IMR-90 (cell line): ENCODE results near the gene SEPTIN5. TPM values are rescaled to one million over a fixed set of nuclear protein-coding genes. Genes with fewer than 3 reads are reported as not detected.
A peak's percentile ranks its signal among the peaks of the same experiment; 100 is the strongest.

Experiments
- ATAC-seq: fragments of 200-7000 bp; cut with Tn5 transposase; 2 replicates; pipeline ENCODE4 v1.9.1; 2020; ENCODE audit warnings: low read depth, mild to moderate bottlenecking, moderate library complexity
- BruUV-seq: library from RNA; stranded (reverse); fragments of 400-500 nt; replicated peaks from 2 replicates; lab custom pipeline; 2021; lab: Mats Ljungman, UMichigan
- CTCF ChIA-PET: fragments of 300-600 bp; formaldehyde crosslinking; extraction: SDS; loops from one replicate; lab custom pipeline; 2021; ENCODE audit warnings: antibody characterized with exemption; lab: Yijun Ruan, JAX
- POLR2A ChIA-PET: fragments of 300-600 bp; sonication (Branson Sonifier 250); formaldehyde crosslinking; loops from one replicate; lab custom pipeline; 2022; ENCODE audit warnings: antibody characterized with exemption; ENCODE audit not compliant: unreplicated experiment; lab: Charles Lee
- DNase-seq: peaks from one replicate; pipeline ENCODE4 v3.0.0; 2013
- H2AFZ ChIP-seq: replicated peaks from 2 replicates; pipeline ENCODE3; 2013; ENCODE audit warnings: low read length, mild to moderate bottlenecking; ENCODE audit not compliant: poor library complexity
- H2AK5ac ChIP-seq: 2 replicates; pipeline ENCODE4 v1.6.1; 2013; ENCODE audit warnings: low read depth, low read length, inconsistent platforms
- H2AK9ac ChIP-seq: replicated peaks from 2 replicates; pipeline ENCODE3; 2013; ENCODE audit warnings: mild to moderate bottlenecking, low read depth, low read length, moderate library complexity; ENCODE audit not compliant: poor library complexity
- H2BK120ac ChIP-seq: 2 replicates; pipeline ENCODE4 v1.6.1; 2013; ENCODE audit warnings: low read depth, low read length, inconsistent platforms
- H2BK15ac ChIP-seq: 3 replicates; pipeline ENCODE4 v1.6.1; 2013; ENCODE audit warnings: low read depth, low read length, inconsistent platforms
- H2BK20ac ChIP-seq: 2 replicates; pipeline ENCODE4 v1.6.1; 2013; ENCODE audit warnings: low read depth, mild to moderate bottlenecking, inconsistent platforms, low read length, moderate library complexity
- H2BK5ac ChIP-seq: 2 replicates; pipeline ENCODE4 v1.6.1; 2013; ENCODE audit warnings: mild to moderate bottlenecking, low read depth, low read length, inconsistent platforms; ENCODE audit not compliant: poor library complexity, severe bottlenecking
- H3K14ac ChIP-seq: replicated peaks from 2 replicates; pipeline ENCODE4 v1.6.1; 2013; ENCODE audit warnings: low read depth, low read length, inconsistent platforms
- H3K18ac ChIP-seq: 2 replicates; pipeline ENCODE4 v1.6.1; 2013; ENCODE audit warnings: low read depth, low read length, control low read depth
- H3K23ac ChIP-seq: 2 replicates; pipeline ENCODE4 v1.6.1; 2013; ENCODE audit warnings: low read depth, low read length, inconsistent platforms
- H3K27ac ChIP-seq: 2 replicates; pipeline ENCODE4 v1.5.1; 2013; ENCODE audit warnings: mild to moderate bottlenecking, control low read depth, low read length; ENCODE audit not compliant: insufficient read depth
- H3K27me3 ChIP-seq: 2 replicates; pipeline ENCODE4 v1.6.1; 2013; ENCODE audit warnings: low read length; ENCODE audit not compliant: control insufficient read depth, insufficient read depth
- H3K36me3 ChIP-seq: 2 replicates; pipeline ENCODE4 v1.6.1; 2013; ENCODE audit warnings: low read length, mixed read lengths; ENCODE audit not compliant: control insufficient read depth, insufficient read depth
- H3K4ac ChIP-seq: 2 replicates; pipeline ENCODE4 v1.6.1; 2013; ENCODE audit warnings: low read depth, low read length, inconsistent platforms
- H3K4me1 ChIP-seq: 2 replicates; pipeline ENCODE4 v1.6.1; 2013; ENCODE audit warnings: low read length, mixed read lengths; ENCODE audit not compliant: control insufficient read depth, insufficient read depth
- H3K4me2 ChIP-seq: 2 replicates; pipeline ENCODE4 v1.6.1; 2013; ENCODE audit warnings: low read depth, mild to moderate bottlenecking, control low read depth, low read length, moderate library complexity
- H3K4me3 ChIP-seq: 2 replicates; pipeline ENCODE4 v1.5.1; 2013; ENCODE audit warnings: low read depth, mild to moderate bottlenecking, control low read depth, low read length, moderate library complexity; ENCODE audit not compliant: insufficient read depth
- H3K56ac ChIP-seq: 2 replicates; pipeline ENCODE4 v1.6.1; 2013; ENCODE audit warnings: low read length, inconsistent platforms; ENCODE audit not compliant: insufficient read depth; ENCODE audit errors: extremely low read depth
- H3K79me1 ChIP-seq, 2 experiments: 2 replicates each; pipeline ENCODE4 v1.6.1; 2013; ENCODE audit warnings: low read length in 2 of 2, inconsistent platforms in 1 of 2, low read depth in 1 of 2
- H3K9ac ChIP-seq: 2 replicates; pipeline ENCODE4 v1.6.1; 2013; ENCODE audit warnings: low read depth, low read length, control low read depth
- H3K9me1 ChIP-seq: 2 replicates; pipeline ENCODE4 v1.6.1; 2013; ENCODE audit warnings: low read length, inconsistent platforms; ENCODE audit not compliant: insufficient read depth
- H3K9me3 ChIP-seq: 2 replicates; pipeline ENCODE4 v1.6.1; 2013; ENCODE audit warnings: low read length; ENCODE audit not compliant: control insufficient read depth, insufficient read depth
- H4K20me1 ChIP-seq: 2 replicates; pipeline ENCODE4 v1.6.1; 2013; ENCODE audit warnings: low read length, inconsistent platforms; ENCODE audit not compliant: insufficient read depth
- H4K5ac ChIP-seq: 2 replicates; pipeline ENCODE4 v1.6.1; 2013; ENCODE audit warnings: mild to moderate bottlenecking, low read depth, low read length, control low read depth
- H4K8ac ChIP-seq, 2 experiments: 2 replicates each; pipeline ENCODE4 v1.6.1; 2013; ENCODE audit warnings: low read depth in 2 of 2, low read length in 2 of 2, control low read depth in 1 of 2, inconsistent platforms in 1 of 2
- H4K91ac ChIP-seq: 2 replicates; pipeline ENCODE4 v1.6.1; 2013; ENCODE audit warnings: low read depth, low read length, inconsistent platforms; ENCODE audit not compliant: insufficient read depth
- BHLHE40 ChIP-seq: fragments of 150-350 bp; IDR thresholded peaks from 2 replicates; pipeline ENCODE4 v1.6.1; 2016; ENCODE audit warnings: mild to moderate bottlenecking, low read depth, low read length
- CEBPB ChIP-seq: IDR thresholded peaks from 2 replicates; pipeline ENCODE4 v1.6.1; 2012; ENCODE audit warnings: low read depth, low read length, improper control_type of control experiment
- FOS ChIP-seq: fragments of 150-350 bp; IDR thresholded peaks from 2 replicates; pipeline ENCODE4 v1.6.1; 2016; ENCODE audit warnings: low read depth, low read length
- MAFK ChIP-seq: IDR thresholded peaks from 2 replicates; pipeline ENCODE4 v1.6.1; 2012; ENCODE audit warnings: low read depth, low read length, improper control_type of control experiment
- MAZ ChIP-seq: IDR thresholded peaks from 2 replicates; pipeline ENCODE4 v1.6.1; 2012; ENCODE audit warnings: low read depth, mild to moderate bottlenecking, low read length, improper control_type of control experiment, moderate library complexity, borderline replicate concordance
- MXI1 ChIP-seq: IDR thresholded peaks from 2 replicates; pipeline ENCODE4 v1.6.1; 2012; ENCODE audit warnings: low read depth, mild to moderate bottlenecking, low read length, moderate library complexity, borderline replicate concordance
- NFE2L2 ChIP-seq: fragments of 150-350 bp; IDR thresholded peaks from 2 replicates; pipeline ENCODE4 v1.6.1; 2016; ENCODE audit warnings: low read depth, mild to moderate bottlenecking, low read length
- POLR2A ChIP-seq: IDR thresholded peaks from 2 replicates; pipeline ENCODE4 v1.6.1; 2012; ENCODE audit warnings: mild to moderate bottlenecking, low read depth, low read length
- RAD21 ChIP-seq: IDR thresholded peaks from 2 replicates; pipeline ENCODE4 v1.6.1; 2012; ENCODE audit warnings: low read length, improper control_type of control experiment
- RCOR1 ChIP-seq: IDR thresholded peaks from 2 replicates; pipeline ENCODE4 v1.6.1; 2012; ENCODE audit warnings: mild to moderate bottlenecking, low read length, improper control_type of control experiment; ENCODE audit not compliant: insufficient replicate concordance
- SMC3 ChIP-seq: fragments of 150-350 bp; IDR thresholded peaks from 2 replicates; pipeline ENCODE4 v1.6.1; 2016; ENCODE audit warnings: low read depth, mild to moderate bottlenecking, antibody characterized with exemption, low read length, moderate library complexity
- WGBS, 2 experiments: methylation state at CpG; one replicate each; pipeline versions ENCODE4 v1.1.5 to v1.1.7; 2013; ENCODE audit warnings: missing lambda C conversion rate in 2 of 2; ENCODE audit not compliant: insufficient read length in 1 of 2; ENCODE audit errors: extremely low coverage in 2 of 2; 5-methylcytosine and 5-hydroxymethylcytosine counted together
- dilution Hi-C: fragments of 300-500 bp; cut with HindIII; formaldehyde crosslinking; loops from one replicate; pipeline ENCODE4 v1.14.3; 2018; ENCODE audit warnings: low sequenced_read_pairs; ENCODE audit not compliant: unreplicated experiment
- in situ Hi-C: fragments of 300-500 bp; cut with MboI; formaldehyde crosslinking; loops from 3 replicates; pipeline ENCODE4 v1.14.3; 2019; ENCODE audit warnings: low sequenced_read_pairs, inconsistent platforms, mixed read lengths
- intact Hi-C: fragments of 100-400 bp; cut with micrococcal nuclease; formaldehyde crosslinking; loops from 2 replicates; pipeline ENCODE4 v1.10.0; 2022
- polyA plus RNA-seq, 3 experiments: library from polyadenylated mRNA; depleted of rRNA; stranded (reverse); fragments of >200 nt; gene quantifications; 2 replicates each; pipeline ENCODE4 v1.2.3, GENCODE V29; 2012; ENCODE audit warnings: low replicate concordance in 1 of 3
- total RNA-seq: library from RNA; depleted of rRNA; stranded (reverse); fragments of >200 nt; gene quantifications from 2 replicates; pipeline ENCODE4 v1.2.3, GENCODE V29; 2012
- TF ChIP-seq, protein P1 (sequence below): conservative IDR thresholded peaks from 2 replicates; pipeline ENCODE4 v1.5.1; 2012; ENCODE audit warnings: mild to moderate bottlenecking, low read depth, low read length, improper control_type of control experiment
- TF ChIP-seq, protein P2 (sequence below): fragments of 150-350 bp; IDR thresholded peaks from 2 replicates; pipeline ENCODE4 v1.6.1; 2016; ENCODE audit warnings: low read depth, mild to moderate bottlenecking, low read length, moderate library complexity, borderline replicate concordance
- TF ChIP-seq, protein P3 (sequence below): fragments of 150-350 bp; IDR thresholded peaks from 2 replicates; pipeline ENCODE4 v1.6.1; 2017; ENCODE audit warnings: mild to moderate bottlenecking, antibody characterized with exemption, low read length, low read depth

SEPTIN5 gene
- total and polyA plus RNA-seq, 2 of the 4 experiments (the other 2 are of a cell fraction) = 16.8 to 20.7 TPM

DNA sequence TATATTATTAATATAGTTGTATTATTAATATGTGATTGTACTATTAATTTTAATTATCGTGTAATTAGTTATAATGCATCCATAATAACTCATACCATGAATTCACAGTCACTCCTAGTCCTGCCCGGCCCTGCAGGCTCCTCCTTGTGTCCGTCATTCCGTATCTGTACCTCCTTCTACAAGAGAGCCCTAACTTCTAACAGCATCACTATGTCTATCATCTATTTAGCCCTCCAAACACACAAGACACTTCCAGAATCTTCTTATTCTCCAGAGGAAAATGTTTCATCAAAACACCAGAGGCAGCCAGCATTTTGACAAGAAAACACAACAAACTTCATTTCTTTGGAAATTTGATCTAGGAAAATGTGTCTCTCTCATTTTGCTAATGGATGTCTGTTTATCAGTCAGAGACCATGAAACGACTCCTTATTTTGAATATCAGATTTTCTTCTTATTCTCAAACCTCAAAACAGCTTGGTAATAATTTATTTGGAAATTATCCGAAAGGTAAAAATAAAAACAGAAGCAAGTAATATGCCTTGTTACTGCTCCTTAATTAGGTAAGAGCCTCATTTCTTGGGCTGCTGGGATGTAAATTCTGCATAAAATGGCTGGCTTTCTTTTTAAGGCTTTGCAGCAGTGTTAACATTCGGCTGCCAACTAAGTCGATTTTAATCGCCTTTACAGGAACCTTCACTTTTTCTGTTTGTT is 23.1 kb upstream of the SEPTIN5 start:
- Histone ChIP-seq H3K4me2 (peak overlapping the region; percentile 37), H3K14ac (0 out of 2 replicates have a peak overlapping the region, but pooled peaks have one; percentile 35), H3K27me3 (peaks cover 28% of the 10 kb centered on the region), H4K91ac (no peak overlapping the region), H2AFZ (peak overlapping the region; percentile 91), H3K4ac (0 out of 2 replicates have a peak overlapping the region, but pooled peaks have one; percentile 15), H3K79me1 (no peaks in the 10 kb centered on the region), H3K9me1 (no peaks in the 10 kb centered on the region; the same call in 1 of the 2 replicates), H2AK5ac (no peak overlapping the region), H3K4me3 (peak overlapping the region; percentile 1; the same call in 1 of the 2 replicates), H2AK9ac (no peak overlapping the region), H3K56ac (0 out of 2 replicates have a peak overlapping the region, but pooled peaks have one; percentile 0), H3K9ac (peak overlapping the region; percentile 24; the same call in 1 of the 2 replicates), H2BK20ac (no peak overlapping the region), H2BK120ac (peak overlapping the region; percentile 59; the same call in 1 of the 2 replicates), H2BK15ac (no peak overlapping the region), H4K8ac (peak overlapping the region in 1 of 2 experiments; percentile 50; a peak in 1 of 4 replicates), H4K5ac (no peak overlapping the region), H3K9me3 (no peaks in the 10 kb centered on the region; the same call in 1 of the 2 replicates), H3K27ac (no peak overlapping the region), H3K36me3 (no peaks in the 10 kb centered on the region), H3K18ac (no peak overlapping the region), H4K20me1 (no peaks in the 10 kb centered on the region), H3K23ac (0 out of 2 replicates have a peak overlapping the region, but pooled peaks have one; percentile 23), H2BK5ac (no peak overlapping the region), H3K4me1 (no peaks in the 10 kb centered on the region; the same call in 1 of the 2 replicates)
- in situ Hi-C loops = no loop called here
- no TSS peak for BruUV-seq
- ChIA-PET POLR2A (no interaction called here), CTCF (no interaction called here)
- DNase-seq = no peak
- intact Hi-C loops = no loop called here
- dilution Hi-C loops = no loop called here
- 41% methylated on average over 6 of the region's 9 CpGs; no CpG with 5 or more reads in 1 of the 2 experiments for WGBS, 2 experiments
- ATAC-seq = no peak
- no peak for TF ChIP-seq MAFK
- no peak for TF ChIP-seq MXI1
- no peak for TF ChIP-seq NFE2L2
- TF ChIP-seq, protein P1, sequence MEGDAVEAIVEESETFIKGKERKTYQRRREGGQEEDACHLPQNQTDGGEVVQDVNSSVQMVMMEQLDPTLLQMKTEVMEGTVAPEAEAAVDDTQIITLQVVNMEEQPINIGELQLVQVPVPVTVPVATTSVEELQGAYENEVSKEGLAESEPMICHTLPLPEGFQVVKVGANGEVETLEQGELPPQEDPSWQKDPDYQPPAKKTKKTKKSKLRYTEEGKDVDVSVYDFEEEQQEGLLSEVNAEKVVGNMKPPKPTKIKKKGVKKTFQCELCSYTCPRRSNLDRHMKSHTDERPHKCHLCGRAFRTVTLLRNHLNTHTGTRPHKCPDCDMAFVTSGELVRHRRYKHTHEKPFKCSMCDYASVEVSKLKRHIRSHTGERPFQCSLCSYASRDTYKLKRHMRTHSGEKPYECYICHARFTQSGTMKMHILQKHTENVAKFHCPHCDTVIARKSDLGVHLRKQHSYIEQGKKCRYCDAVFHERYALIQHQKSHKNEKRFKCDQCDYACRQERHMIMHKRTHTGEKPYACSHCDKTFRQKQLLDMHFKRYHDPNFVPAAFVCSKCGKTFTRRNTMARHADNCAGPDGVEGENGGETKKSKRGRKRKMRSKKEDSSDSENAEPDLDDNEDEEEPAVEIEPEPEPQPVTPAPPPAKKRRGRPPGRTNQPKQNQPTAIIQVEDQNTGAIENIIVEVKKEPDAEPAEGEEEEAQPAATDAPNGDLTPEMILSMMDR = no peak
- no peak for TF ChIP-seq RAD21
- TF ChIP-seq, protein P2, sequence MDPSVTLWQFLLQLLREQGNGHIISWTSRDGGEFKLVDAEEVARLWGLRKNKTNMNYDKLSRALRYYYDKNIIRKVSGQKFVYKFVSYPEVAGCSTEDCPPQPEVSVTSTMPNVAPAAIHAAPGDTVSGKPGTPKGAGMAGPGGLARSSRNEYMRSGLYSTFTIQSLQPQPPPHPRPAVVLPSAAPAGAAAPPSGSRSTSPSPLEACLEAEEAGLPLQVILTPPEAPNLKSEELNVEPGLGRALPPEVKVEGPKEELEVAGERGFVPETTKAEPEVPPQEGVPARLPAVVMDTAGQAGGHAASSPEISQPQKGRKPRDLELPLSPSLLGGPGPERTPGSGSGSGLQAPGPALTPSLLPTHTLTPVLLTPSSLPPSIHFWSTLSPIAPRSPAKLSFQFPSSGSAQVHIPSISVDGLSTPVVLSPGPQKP = no peak
- TF ChIP-seq POLR2A = no peak
- TF ChIP-seq SMC3 = no peak
- TF ChIP-seq, protein P3, sequence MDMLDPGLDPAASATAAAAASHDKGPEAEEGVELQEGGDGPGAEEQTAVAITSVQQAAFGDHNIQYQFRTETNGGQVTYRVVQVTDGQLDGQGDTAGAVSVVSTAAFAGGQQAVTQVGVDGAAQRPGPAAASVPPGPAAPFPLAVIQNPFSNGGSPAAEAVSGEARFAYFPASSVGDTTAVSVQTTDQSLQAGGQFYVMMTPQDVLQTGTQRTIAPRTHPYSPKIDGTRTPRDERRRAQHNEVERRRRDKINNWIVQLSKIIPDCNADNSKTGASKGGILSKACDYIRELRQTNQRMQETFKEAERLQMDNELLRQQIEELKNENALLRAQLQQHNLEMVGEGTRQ = no peak
- no peak for TF ChIP-seq CEBPB
- no peak for TF ChIP-seq RCOR1
- TF ChIP-seq FOS = no peak
- no peak for TF ChIP-seq MAZ
- no peak for TF ChIP-seq BHLHE40
